HG02884 (cell line): ENCODE measurements around the gene KIF12.

Source experiments
- ATAC-seq: cut with Tn5 transposase; IDR thresholded peaks from one replicate; pipeline ENCODE4 v1.9.1; 2021; ENCODE audit warnings: mild to moderate bottlenecking, moderate library complexity; ENCODE audit not compliant: unreplicated experiment

KIF12 gene

DNA sequence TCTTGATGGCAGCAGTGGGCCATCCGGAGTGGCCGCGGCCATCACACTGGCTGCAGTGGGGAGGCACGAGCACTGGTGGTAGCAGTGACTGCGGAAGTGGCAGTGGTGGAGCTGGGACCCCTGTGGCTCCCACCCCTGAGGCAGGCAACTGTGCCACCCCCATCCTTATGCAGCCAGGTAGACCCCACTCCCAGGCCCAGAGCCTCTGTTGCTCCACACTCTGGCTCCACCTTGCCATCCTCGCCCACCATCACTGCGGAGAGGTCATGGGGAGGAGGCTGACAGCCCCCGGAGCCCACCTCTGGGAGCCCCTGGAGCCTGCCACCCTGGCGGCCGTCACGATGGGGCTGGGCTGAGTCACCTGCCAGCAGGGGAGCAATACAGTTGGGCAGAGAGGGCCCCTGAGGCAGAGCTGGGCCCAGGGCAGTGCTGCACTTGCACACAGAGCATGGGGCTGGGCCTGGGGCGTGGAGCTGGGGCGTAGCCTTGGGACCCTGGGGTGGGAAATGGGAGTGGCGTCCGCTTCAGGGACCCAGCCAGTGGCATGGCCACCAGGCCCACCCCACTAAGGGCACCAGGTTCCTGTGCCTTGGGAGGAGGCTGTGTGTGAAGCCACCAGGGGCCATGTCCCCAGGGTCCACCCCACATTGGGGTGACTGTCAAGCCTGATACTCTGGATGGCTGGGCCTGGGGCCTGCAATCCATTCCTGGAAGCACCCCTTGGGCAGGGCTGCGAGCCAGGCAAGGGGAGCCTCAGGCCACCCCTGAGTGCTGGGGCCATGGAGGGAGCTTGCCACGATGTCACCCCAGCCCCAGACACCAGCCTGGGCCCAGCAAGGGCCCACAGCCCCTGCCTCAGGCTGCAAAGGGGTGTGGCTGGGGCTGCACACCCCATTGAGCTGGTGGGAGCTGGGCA is 28.6 kb downstream of the KIF12 start:
- ATAC-seq = no peak

GRCh38 chr9:114069476-114070187 is 29.5 kb downstream of the KIF12 start:
- ATAC-seq = no peak

GRCh38 chr9:114065304-114065703 is 33.8 kb downstream of the KIF12 start:
- ATAC-seq = no peak

DNA sequence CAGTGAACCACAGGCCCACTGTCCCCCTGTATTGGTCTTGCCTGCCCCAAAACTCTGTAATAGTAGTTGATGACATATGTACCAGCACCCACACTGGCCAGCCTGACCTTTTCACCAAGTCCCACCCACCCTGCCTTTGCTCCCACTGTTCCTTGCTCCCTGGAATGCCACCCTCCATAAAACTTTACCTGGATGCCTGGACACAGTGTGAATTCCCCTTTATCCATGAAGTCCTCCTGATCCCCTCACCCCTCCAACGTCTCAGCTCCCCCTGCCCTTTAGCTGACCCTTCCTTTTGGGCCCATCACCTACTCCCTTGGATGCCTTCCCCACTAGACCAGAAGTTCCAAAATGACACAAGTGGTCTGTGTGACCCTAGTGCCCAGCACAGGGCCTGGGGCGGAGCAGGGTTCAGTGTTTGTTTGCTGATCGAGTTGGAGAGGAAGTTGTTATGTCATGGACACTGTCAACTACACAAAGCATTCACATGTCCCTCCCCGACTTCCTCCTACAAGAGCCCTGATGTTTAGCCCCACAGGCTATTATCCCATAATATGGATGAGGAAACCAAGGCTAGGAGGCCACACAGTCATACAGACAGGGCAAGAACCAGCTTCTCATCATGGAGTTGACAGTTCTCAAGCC is 37.1 kb downstream of the KIF12 start:
- no peak for ATAC-seq

DNA sequence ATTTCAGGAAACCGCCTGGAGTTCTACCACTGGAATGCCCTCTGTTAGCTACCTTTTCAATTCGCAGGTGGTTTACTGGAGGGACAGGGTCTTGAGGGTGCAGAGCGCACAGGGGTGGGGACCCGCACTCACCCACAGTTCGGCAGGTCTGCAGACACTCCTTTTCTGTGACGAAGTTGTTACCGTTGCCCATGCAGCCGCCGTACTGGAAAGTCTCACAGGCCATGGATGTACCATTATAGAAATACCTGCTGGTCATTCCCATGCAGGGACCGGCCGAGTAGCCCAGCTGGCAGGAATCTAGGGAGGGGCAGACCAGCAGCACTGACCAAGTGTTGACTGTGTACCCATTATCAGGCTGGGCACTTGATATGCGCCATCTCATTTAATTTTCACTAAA is 37.8 kb downstream of the KIF12 start:
- no peak for ATAC-seq

GRCh38 chr9:114060711-114061110 is 38.4 kb downstream of the KIF12 start:
- no peak for ATAC-seq

GRCh38 chr9:114060070-114060469 is 39.0 kb downstream of the KIF12 start:
- no peak for ATAC-seq

DNA sequence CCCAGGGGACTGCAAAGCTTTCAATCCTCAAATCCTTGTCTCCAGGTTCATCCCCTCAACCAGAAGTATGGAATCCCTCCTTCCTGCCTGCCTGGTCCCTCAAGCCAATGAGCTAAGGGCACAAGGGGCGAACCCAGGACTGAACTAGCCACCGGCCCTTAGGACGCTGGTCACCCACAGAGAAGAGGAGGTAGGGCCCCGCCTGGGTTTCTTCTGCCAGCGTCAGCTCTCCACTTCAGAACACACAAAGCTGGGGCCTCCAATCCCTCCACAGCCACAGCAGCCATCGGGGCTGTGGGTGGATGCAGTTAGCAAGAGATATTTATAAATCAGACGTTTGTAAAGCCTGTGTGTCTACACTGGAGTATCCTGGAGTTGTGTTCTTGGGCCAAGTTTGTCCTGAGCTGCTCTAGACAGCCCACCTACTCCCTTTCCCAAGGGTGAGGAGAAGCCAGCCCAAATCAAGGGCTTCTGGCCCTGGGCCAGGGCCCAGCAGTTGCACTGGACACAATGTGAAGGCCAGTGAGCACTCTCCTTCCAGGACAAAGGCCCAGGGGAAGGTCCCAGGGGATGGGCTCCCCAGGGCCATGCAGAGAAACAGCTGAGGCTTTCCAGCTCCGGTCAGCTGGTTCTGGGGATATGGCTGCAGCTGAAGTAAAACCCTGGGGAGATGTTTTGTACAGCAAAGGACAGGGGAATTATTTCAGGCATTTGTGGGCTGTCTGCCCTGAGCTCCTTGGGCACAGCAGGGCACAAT is 39.9 kb downstream of the KIF12 start:
- no peak for ATAC-seq

GRCh38 chr9:114058688-114059046 is 40.4 kb downstream of the KIF12 start:
- no peak for ATAC-seq

DNA sequence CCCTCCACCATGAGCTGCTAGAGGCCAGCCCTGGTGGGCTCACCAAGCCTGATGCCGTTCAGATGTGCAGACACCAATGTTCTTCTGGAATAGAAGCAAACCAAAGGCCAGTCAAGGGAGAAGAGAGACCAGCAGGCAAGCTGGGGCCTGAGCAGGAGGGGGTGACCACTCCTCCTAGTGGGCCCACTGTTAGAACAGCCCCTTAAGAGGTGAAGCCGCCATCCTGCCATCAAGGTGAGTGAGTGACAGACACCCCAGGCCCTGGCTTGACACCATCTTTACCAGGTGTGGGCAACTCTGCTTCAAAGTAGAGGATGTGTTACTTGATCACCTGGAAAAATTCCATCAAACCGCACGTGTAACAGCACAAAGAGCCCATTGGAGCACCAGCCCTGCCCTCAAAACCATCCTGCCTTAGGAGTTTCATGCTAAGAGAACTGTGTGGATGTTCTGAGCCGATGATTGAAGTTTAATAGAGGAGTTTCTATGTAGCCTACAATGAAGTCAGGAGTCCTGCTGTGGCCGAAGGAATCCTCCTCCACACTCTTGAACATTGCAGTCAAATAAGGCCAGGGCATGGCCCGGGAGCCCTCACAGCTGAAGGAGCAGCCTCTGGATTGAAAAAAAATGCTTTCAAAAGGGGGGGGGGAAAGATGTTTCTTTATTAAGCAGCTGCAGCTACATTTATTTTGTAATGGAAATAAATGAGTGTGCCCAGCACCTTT is 41.8 kb downstream of the KIF12 start:
- no peak for ATAC-seq

DNA sequence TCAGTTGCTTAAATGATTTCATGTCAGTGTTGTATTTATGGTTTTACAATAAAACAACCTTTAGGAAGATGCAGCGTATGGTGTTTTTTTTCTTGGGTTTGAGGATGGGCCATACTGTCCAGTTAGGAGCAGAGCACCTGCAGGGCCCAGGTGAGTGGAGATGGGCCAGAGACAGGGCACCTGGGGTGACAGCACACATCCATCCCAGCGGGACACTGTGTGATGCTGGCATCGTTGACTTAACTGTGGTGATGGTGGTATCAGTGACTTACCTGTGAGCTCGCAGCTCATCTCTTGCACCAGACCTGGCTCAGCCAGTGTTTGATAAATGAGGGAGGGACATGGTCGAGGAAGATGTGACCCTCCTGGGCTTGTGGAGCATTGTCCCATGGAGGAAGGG is 42.6 kb downstream of the KIF12 start:
- no peak for ATAC-seq

DNA sequence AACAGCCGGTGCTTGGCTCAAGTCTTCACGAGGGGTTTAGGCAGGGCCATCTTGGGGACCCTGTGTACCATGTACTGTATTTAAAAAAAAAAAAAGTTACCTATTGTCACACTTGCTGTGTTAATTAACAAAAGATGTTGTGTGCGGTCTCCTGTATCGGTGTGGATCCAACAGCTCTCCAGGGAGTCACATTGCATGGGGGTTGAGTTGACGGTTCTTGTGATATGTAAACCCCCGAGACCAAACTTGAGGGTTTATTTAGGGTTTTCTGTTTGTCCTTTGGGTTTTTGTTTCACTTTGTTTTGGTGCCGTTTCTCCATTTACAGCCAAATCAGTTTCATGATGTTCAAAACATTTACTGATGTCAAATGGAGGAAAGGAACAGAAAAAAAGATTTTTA is 43.2 kb downstream of the KIF12 start:
- ATAC-seq = no peak

GRCh38 chr9:114055061-114055460 is 44.0 kb downstream of the KIF12 start:
- no peak for ATAC-seq

- ATAC-seq = no peak
Observed at GRCh38 chr9:114054191-114054690, 44.9 kb downstream of the KIF12 start.

- no peak for ATAC-seq
Observed at GRCh38 chr9:114053246-114054005, 45.7 kb downstream of the KIF12 start.

- ATAC-seq = no peak
Observed at GRCh38 chr9:114051706-114052105, 47.4 kb downstream of the KIF12 start.

DNA sequence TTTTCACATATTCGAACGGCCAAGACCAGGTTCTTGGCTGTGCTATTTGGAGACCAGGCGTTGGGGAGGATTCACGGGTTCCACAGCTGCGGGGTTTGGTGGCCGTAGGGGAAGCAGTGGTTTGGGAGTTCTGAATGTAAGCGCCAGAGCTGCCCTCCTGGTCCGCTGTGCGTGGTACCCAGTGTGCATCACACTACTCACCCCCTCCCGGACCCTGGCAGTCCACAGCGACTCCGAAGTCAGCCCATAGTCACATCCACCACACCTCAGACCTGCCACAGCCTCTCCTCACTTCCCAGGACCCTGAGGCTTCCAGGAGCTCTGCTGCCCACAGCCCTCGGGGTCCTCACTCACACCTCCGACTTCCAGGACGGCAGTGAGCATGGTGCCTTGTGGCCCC is 47.8 kb downstream of the KIF12 start:
- ATAC-seq = no peak

GRCh38 chr9:114050646-114051045 is 48.4 kb downstream of the KIF12 start:
- ATAC-seq = no peak

- ATAC-seq = no peak
Observed at GRCh38 chr9:114050226-114050568, 48.9 kb downstream of the KIF12 start.
